GM08714 (cell line): ENCODE measurements around the gene ARFRP1.

ENCODE experiments used
- H3K4me3 ChIP-seq: fragments of 200-500 bp; sonication (Bioruptor generic); 2 replicates; pipeline ENCODE4 v1.5.1; 2014; ENCODE audit warnings: mild to moderate bottlenecking, low read length, inconsistent platforms
- ZNF274 ChIP-seq: IDR thresholded peaks from 2 replicates; pipeline ENCODE4 v1.6.1; 2012; ENCODE audit warnings: mild to moderate bottlenecking, low read depth, low read length

Gene ARFRP1

GRCh38 chr20:63702751-63703470, 4.9 kb downstream of the ARFRP1 start:
- H3K4me3 ChIP-seq = no peak overlapping the region
- TF ChIP-seq ZNF274 = no peak

GRCh38 chr20:63702036-63702665, 5.6 kb downstream of the ARFRP1 start:
- TF ChIP-seq ZNF274 = no peak
- H3K4me3 ChIP-seq = no peak overlapping the region

GRCh38 chr20:63701329-63702035, 6.3 kb downstream of the ARFRP1 start:
- no peak overlapping the region for H3K4me3 ChIP-seq
- TF ChIP-seq ZNF274 = no peak

- no peak overlapping the region for H3K4me3 ChIP-seq
- no peak for TF ChIP-seq ZNF274
Measured at GRCh38 chr20:63701051-63701328, 6.8 kb downstream of the ARFRP1 start.

GRCh38 chr20:63700199-63701050, 7.4 kb downstream of the ARFRP1 start:
- H3K4me3 ChIP-seq = no peak overlapping the region
- no peak for TF ChIP-seq ZNF274

GRCh38 chr20:63699466-63700198, 8.1 kb downstream of the ARFRP1 start:
- no peak overlapping the region for H3K4me3 ChIP-seq
- TF ChIP-seq ZNF274 = no peak

- no peak for TF ChIP-seq ZNF274
- no peak overlapping the region for H3K4me3 ChIP-seq
Measured at GRCh38 chr20:63698739-63699465, 8.9 kb downstream of the ARFRP1 start.

GRCh38 chr20:63697868-63698545, 9.8 kb downstream of the ARFRP1 start:
- H3K4me3 ChIP-seq = no peak overlapping the region
- TF ChIP-seq ZNF274 = no peak

- no peak overlapping the region for H3K4me3 ChIP-seq
- no peak for TF ChIP-seq ZNF274
Measured at GRCh38 chr20:63697357-63697867, 10.4 kb downstream of the ARFRP1 start.

- no peak for TF ChIP-seq ZNF274
- H3K4me3 ChIP-seq = no peak within 1 kb of the TSS
Measured at GRCh38 chr20:63696628-63697356, 11.0 kb downstream of the ARFRP1 start, which contains the start of gene TNFRSF6B. Gene TNFRSF6B, plus strand, starts transcription at chr20:63696652. Its CDS starts 116 bp downstream, at chr20:63696768.

- no peak overlapping the region for H3K4me3 ChIP-seq
- no peak for TF ChIP-seq ZNF274
Measured at GRCh38 chr20:63696306-63696627, 11.5 kb downstream of the ARFRP1 start.
